ENCODE measurements around the gene XPNPEP2.

The XPNPEP2 gene

GRCh38 chrX:129780441-129781105, 41.8 kb downstream of the XPNPEP2 start:
- DNase-seq = no peak

- no peak for DNase-seq
These were observed 42.4 kb downstream of the XPNPEP2 start for GRCh38 chrX:129781134-129781672.

DNA sequence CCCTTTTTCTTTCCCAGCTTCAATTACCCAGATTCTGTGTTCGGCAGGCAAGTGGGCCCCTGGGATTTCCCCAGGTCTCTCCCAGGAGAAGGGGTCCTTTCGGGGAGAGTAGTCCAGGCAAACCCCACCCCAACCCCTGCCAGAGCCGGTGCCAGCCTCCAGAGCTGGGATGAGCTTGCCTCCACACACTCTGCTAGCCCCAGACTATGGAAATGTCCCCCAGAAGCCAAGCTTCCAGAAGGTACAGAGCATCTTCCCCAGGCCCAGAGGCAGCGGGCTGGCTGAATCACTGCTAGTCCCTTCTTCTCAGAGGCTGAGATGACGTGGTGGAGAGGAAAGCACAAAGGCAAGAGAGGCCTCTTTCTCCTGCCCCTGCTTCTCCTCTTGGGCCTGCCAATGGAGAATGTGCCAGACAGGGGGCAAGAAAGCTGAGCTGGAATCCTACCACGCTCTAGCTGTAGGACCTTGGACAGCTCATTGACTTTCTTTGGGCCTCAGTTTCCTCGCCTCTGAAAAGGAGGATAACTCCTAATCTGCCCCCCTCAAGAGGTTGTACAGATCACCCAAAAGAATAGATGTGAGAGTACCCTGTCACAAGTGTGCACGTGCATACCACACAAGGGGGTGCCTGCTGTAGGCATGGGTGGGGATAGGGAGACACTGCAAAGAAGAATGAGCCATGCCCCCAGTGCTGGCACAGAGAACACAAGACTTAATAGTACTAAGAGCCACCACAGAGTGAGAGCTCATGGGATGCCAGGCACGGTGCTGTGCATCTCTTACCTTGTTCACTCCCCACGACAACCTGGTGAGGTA, 43.1 kb downstream of the XPNPEP2 start:
- no peak for DNase-seq

DNA sequence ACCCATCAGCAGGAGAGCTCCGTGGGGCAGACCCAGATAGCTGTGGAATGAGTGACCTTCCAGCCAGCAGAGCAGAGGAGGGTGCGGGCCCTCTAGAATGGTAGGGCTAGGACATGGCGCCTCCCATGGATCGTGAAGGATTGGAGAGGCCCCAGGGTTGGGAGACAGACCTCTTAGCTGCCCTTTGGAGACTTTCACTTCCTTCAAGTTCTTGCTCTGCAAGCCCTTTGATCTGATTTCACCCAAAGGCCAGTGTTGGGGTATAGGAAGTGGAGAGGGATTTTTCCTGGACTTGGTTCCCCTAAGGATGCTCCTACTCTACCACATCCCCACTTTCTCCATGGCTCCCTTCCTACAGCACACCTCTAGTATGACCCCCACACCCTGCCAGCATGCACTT, 43.9 kb downstream of the XPNPEP2 start:
- no peak for DNase-seq

DNA sequence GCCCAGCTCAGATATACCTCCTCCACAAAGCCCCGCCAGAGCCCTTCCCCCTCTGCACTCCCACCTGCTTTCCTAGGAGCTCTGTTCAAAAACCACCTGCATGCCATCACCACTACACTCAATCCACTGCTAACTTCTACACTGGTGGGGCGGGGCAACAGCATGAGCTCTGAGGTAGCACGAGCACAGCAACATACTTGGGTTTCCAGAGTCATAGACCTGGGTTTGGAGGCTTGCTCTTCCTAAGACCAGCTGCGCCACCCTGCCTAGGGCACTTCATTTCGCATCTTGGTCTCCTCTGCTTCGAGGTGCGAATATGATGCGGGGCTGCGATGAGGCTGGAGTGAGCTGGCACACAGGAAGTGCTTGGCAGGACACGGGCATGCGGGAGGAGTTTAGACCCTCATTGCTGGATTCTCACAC, 44.5 kb downstream of the XPNPEP2 start:
- no peak for DNase-seq

DNA sequence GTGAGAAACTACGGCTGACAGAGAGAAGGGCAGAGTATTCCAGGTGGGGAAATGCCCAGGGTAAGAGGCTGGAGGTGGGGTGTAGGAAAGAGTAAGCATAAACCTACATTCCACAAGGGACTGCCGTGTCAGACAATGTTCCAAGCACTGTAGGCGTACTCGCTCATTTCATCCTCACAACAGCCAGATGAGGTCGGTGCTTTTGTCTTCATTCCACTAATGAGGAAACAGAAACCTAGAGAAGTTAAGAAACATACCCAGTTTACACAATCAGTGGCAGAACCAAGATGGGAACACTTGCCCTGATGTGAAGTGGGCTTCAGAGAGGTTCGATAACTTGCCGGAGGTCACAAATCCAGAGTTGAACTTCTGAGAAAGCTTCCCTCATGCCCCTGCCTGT, 45.6 kb downstream of the XPNPEP2 start:
- DNase-seq = no peak

GRCh38 chrX:129785160-129785947, 46.6 kb downstream of the XPNPEP2 start:
- DNase-seq = no peak

- no peak for DNase-seq
These were observed 47.5 kb downstream of the XPNPEP2 start for GRCh38 chrX:129786210-129786651.

DNA sequence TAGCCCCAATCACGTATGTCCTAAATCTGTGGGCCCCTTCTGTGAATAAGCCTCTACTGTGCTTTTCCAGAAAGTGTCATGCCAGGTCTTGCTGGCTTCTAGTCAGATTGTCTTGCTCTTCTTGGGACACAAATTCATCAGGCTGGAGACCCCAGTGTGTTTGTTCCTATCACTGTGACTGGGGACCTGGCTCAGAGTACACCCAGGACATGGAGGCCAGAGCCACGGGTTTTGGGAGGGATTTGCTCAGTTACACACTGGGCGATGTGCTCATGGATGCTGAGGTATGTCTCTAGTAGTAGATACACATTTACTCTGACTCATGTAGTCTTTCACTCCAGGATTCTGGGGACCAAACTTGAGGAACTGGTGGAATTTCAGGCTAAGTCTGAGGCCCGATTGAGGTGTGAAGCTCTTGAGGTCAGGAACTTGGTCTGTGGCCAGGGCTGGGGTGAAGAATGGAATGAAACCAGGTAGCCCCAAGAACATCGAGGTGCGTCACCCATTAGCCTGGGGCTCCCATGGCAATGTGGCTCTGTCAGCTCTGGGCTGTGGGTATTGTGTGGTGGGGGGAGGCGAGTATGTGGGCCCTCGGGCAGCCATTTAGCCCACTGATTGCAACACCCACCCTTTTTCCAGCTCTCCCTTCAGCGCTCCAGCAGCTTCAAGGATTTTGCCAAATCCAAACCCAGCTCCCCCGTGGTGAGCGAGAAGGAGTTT, 48.7 kb downstream of the XPNPEP2 start:
- no peak for DNase-seq

DNA sequence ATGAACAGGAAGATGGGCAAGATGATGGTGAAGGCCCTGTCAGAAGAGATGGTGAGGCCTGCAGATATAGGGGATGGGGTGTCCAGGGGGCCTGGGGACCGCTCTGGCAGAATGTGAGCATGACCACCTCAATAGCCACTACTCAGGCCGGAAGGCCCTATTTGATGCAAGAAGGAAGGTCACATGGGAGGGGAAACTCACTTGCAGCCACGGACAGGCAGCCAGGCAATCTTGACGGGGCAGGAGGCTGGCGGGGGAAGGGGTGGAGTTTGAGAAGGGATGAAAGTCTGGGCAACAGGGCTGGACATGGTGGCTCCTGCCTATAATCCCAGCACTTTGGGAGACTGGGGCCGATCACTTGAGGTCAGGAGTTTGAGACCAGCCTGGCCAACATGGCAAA, 49.7 kb downstream of the XPNPEP2 start:
- DNase-seq = no peak

- DNase-seq = no peak
These were observed 51.4 kb downstream of the XPNPEP2 start for GRCh38 chrX:129790146-129790545.

DNA sequence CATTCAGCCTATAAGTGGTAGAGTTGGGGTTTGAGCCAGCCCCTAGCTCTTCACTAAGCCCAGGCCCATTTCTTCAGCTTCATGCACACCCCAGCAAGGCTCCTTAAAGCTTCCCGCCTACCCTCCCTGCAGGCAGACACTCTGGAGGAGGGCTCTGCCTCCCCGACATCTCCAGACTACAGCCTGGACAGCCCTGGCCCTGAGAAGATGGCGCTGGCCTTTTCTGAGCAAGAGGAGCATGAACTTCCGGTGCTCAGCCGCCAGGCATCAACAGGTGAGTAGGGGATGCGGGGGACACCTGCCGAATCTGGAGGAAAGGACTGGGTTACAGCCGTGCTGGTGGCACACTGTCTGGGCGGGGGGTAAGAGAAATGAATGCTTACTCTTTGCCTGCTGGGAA, 52.0 kb downstream of the XPNPEP2 start:
- DNase-seq = no peak

GRCh38 chrX:129791336-129791735, 52.6 kb downstream of the XPNPEP2 start:
- no peak for DNase-seq

DNA sequence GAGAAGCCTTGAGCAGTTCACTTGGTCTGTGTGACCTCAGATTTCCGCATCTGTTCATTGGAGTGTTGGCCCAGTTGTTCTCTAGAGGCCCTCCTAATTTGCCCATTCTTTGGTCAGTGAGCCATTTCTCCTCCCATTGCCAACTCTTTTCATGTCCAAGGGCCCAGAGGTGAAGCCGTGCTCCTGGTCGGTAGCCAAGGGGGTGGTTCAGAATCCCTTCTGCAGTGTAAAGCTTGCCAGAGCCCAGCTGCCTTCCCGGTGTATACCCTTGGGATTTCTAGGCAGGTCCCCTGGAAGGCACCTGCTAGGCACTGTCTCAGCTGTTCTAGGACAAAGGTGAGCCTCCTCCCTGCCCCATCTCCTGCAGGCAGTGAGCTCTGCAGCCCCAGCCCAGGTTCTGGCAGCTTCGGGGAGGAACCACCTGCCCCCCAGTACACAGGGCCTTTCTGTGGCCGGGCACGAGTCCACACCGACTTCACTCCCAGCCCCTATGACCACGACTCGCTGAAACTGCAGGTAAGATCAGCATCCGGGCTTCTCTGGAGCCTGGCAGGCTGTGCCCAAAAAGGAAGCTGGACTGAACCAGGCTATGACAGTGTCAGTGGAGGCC, 53.3 kb downstream of the XPNPEP2 start:
- DNase-seq = no peak

GRCh38 chrX:129792586-129793291, 54.0 kb downstream of the XPNPEP2 start:
- no peak for DNase-seq

- DNase-seq = no peak
These were observed 54.9 kb downstream of the XPNPEP2 start for GRCh38 chrX:129793604-129794191.

DNA sequence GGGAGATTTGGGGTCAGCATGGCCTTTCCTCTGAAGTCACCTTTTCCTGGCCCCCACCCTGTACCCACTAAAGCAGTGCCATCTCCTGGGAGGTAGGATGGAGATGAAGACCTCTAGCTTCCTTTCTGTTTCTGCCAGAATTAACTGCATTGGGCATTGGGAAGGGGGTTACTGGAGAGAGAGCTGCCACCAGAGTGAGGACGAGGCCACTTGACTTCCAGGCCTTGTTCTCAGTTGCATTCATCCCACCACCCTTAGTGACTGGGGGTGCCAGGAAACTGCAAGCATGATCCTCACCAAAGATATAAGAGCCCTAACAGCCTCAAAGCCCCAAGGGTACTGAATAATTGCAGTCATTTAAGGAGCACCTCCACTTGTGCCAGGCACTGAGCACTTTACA, 56.8 kb downstream of the XPNPEP2 start:
- DNase-seq = no peak

GRCh38 chrX:129797251-129797906, 58.6 kb downstream of the XPNPEP2 start:
- DNase-seq = no peak

DNA sequence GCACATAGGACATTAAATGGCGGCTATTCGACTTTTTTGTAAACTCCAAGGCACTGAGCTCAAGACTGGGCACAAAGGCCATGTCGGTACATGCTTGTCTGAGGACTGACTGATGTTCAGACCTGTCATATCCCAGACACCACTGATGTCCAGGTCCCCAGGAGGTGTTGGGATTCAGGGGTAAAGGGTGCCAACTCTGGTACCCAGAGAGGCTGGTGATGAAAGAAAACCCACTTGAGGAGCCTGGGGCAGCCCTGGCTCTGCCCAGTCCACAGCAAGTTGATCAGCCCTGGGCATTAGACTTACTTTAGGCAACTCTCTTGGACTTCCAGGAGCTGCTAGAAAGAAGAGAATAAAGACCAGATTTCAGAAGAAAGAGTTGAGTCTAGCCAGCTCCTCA, 59.7 kb downstream of the XPNPEP2 start:
- DNase-seq = no peak

DNA sequence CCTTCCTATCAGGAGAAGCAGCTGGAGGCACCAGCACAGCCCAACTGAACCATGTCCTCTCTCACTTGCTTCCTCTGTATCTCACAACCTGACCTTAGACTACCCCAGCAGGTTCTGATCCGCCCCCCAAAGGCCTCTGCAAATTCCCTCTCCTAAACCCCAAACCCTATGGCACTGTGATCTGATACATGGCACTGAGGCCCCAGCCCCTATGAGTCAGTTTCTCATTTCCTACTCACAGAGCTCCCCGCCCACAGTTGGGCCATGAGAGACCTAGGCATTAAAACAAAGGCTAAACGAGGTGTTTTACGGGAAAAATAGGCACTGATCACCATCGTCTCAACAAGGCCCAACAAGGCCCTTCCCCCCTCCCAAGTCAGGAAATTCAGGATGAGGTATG, 60.1 kb downstream of the XPNPEP2 start:
- DNase-seq = no peak

DNA sequence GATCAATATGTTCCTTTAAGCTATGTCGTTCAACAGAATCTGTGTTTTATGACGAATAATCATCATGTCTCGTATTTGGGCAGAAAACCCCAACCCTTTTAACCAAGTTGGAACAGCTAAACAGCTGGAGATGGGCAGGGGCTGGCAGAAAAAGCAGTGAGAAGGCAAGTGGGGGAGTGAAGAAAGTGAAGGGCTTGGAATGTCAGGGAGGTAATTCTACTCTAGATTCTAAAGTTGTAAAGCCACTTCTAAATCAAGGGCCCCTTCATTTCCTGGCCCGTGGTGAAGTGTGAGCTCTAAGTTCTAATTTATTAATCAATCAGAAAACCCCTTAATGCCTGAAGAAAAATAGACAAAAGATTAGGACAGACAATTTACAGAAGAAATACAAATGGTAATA, 61.4 kb downstream of the XPNPEP2 start:
- no peak for DNase-seq

All from NCI-H524 (cell line).